Esophagus squamous epithelium (tissue), 4 donors: Measurements from ENCODE around the gene FMO3.

ENCODE experiments used
- POLR2A ChIP-seq, 4 donors: fragments of 450-650 bp; IDR thresholded peaks; one replicate each; pipeline ENCODE4 v1.6.1; 2017; ENCODE audit warnings: antibody characterized with exemption in 4 of 4, mild to moderate bottlenecking in 4 of 4, moderate library complexity in 3 of 4
- TF ChIP-seq, protein P1 (sequence below), 6 experiments: fragments of 450-650 bp in 4 of 6; fragments of 200-600 bp in 2 of 6; sonication (generic) in 2 of 6; IDR thresholded peaks; one replicate each; pipeline ENCODE4 v1.5.1; 2016 to 2019; ENCODE audit warnings: antibody characterized with exemption in 6 of 6, mild to moderate bottlenecking in 4 of 6, moderate library complexity in 4 of 6

- TF ChIP-seq, protein P1, sequence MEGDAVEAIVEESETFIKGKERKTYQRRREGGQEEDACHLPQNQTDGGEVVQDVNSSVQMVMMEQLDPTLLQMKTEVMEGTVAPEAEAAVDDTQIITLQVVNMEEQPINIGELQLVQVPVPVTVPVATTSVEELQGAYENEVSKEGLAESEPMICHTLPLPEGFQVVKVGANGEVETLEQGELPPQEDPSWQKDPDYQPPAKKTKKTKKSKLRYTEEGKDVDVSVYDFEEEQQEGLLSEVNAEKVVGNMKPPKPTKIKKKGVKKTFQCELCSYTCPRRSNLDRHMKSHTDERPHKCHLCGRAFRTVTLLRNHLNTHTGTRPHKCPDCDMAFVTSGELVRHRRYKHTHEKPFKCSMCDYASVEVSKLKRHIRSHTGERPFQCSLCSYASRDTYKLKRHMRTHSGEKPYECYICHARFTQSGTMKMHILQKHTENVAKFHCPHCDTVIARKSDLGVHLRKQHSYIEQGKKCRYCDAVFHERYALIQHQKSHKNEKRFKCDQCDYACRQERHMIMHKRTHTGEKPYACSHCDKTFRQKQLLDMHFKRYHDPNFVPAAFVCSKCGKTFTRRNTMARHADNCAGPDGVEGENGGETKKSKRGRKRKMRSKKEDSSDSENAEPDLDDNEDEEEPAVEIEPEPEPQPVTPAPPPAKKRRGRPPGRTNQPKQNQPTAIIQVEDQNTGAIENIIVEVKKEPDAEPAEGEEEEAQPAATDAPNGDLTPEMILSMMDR (IDR thresholded peaks at IDR 0.05) = no peak
- no peak for TF ChIP-seq POLR2A (IDR thresholded peaks at IDR 0.05)
Measured at GRCh38 chr1:171048014-171048413, 42.7 kb upstream of the FMO3 start.
